GM21786 (cell line): ENCODE results near the gene DNAH14.
"Not testable (repeated sequence)": the region's sequence is repeated elsewhere in the genome, so short reads cannot be mapped to it uniquely, and the experiment has no call there.

Experiments used
- ATAC-seq: cut with Tn5 transposase; IDR thresholded peaks from one replicate; pipeline ENCODE4 v1.9.1; 2021; ENCODE audit not compliant: unreplicated experiment

The DNAH14 gene

DNA sequence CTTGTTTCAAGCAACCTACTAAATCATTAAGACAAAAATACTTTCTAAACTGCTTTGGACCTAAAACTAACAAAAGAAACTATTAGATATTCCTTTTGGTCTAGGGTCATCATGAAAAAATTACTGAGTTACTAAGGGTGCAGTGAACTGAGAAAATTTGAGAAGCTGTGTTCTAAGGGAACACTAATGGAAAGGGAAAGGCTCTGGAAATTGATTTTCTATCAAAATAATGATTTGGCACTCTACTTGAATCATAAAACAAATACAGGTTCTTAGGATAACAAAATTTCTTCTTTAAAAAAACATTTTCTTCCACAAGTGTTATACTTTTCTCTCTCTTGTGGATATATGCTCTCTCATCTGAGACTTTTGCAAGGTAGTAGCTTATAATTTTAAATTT, 213.5 kb downstream of the DNAH14 start:
- no peak for ATAC-seq

DNA sequence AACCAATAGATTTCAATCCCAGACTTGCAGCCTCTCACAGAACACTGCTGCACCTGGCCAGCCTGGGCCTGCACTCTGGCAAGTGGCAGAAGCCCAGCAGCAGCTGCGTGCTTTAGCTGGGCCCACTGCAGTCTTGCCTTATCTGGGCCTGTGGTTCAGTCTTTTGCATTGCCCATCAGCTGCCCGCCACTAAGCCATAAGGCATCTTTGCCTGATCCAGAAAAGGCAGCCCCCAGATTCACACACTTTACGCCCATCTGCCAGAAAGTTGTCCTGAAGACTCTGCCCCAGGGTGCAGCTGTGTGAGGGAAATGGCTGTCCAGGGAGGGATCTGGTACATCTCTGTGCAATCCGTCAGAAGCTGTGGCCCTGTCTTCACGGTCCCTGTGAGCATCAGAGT, 217.0 kb downstream of the DNAH14 start:
- ATAC-seq: no peak

DNA sequence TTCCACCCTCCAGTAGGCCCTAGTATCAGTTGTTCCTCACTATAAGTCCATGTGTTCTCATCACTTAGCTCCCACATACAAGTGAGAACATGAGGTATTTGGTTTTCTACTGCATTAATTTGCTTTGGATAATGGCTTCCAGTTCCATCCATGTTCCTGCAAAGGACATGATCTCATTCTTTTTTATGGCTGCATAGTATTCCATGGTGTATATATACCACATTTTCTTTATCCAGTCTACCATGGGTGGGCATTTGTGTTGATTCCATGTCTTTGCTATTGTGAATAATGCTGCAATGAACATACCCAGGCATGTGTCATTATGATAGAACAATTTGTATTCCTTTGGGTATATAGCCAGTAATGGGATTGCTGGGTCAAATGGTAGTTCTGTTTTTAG, 218.3 kb downstream of the DNAH14 start:
- ATAC-seq: not testable (repeated sequence)

DNA sequence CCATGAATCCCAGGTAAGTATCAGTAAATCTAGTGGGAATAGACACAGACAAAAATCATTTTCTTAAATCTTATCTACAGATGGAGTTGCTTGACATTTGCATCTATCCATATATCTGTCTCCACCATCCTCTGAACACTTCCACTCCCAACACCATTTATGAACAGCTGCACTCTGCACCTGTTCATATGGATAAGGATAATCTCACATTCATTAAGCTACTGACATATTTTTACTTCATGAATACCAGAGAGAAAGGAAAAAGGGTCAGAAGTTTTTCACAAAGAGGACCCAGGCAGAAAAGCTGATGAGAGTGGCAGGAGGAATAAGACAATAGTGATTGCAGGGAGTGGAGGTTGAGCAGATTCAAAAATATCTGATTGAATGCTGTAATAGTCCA, 222.6 kb downstream of the DNAH14 start:
- no peak for ATAC-seq

DNA sequence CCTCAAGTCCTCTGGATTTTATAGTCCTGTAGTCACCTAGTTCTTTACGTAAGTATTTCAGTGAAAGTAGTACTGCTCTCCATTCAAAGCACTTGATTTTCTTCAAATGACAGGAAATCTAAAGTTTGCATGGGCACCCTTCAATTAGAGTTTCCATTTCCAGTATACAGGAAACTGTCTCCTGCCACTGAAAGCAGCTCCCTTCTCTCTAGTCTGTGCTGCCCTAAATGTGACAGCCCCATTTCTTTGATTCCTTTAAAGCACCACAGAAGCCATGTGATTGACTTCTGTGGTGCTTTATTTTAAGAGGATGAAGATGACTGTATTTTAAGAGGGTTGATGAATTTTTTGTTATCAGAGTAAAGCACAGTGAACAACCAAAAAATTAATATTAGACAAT, 226.1 kb downstream of the DNAH14 start:
- no peak for ATAC-seq

DNA sequence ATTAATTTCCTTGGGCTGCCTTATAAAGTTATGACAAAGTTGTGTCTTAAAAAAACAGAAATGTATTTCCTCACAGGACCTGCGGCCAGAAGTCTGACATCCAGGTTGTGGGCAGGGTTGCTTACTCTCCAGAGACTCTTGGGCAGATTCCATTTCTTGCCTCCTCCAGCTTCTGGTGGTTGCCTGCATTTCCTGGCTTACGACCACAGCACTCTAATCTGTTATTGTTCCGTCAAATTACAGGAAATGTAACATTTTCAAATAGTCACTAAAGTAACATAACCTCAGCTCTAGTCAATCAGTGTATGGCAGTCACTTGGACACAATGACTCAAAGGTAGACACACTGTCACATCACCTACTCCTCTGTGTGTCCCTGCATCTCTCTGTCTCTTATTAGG, 226.8 kb downstream of the DNAH14 start:
- ATAC-seq: no peak

DNA sequence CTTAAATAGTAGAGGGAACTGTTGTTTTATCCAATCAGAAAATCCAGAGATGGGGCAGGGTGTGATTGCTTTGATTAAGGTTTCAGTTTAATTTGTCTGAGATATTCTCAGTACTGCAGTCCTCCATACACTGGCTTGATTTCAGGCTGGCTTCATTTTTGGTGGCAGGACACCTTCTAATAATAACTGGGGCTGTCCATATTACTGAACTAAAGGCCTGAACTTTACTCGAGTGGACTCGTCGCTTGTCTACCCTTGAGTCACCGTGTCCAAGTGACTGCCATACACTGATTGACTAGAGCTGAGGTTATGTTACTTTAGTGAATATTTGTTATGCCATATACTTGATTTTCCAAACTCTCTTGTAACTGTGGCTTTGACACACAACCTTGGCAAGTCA, 228.8 kb downstream of the DNAH14 start:
- no peak for ATAC-seq

DNA sequence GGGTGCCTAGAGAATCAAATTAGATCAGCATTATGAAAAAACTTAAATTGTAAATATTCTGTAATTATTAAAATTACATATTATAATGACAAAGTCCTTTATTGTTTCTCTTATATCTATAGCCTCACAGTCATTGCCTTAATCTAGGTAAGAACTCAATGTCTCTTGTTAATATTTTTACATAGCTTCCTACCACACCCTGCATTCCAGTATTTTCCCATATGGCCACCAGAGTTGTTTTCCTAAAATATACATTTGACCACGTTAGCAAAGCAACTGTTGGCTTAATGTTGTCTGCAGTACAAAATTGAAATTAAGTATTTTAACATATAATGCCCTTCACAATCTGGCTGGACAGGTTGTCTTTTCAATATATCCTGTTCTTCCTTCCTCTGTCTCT, 230.3 kb downstream of the DNAH14 start:
- ATAC-seq: no peak

DNA sequence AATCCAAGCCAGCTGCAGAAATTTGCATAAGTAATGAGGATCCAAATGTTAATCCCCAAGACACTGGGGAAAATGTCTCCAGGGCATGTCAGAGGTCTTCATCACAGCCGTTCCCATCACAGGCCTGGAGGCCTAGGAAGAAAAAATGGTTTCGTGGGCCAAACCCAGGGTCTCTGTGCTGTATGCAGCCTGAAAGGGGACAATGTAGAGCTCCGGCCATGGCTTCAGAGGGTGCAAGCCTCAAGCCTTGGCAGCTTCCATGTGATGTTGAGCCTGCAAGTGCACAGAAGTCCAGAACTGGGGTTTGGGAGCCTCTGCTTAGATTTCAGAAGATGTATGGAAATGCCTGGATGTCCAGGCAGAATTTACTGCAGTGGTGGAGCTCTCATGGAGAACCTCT, 247.9 kb downstream of the DNAH14 start:
- ATAC-seq: not testable (repeated sequence)

DNA sequence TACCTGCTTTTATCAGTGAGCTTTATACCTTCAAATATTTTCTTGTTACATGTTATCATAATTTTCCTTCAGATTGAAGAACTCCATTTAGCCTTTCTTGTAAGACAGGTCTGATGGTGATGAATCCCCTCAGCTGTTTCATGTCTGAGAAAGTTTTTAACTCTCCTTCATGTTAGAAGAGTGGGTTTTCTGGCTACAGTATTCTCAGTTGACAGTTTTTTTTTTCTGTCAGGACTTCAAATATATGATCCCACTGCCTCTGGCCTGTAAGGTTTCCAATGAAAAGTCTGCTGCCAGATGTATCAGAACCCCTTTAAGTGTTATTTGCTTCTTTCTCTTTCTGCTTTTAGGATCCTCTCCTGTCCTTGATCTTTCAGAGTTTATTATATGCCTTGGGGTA, 250.2 kb downstream of the DNAH14 start:
- no peak for ATAC-seq

DNA sequence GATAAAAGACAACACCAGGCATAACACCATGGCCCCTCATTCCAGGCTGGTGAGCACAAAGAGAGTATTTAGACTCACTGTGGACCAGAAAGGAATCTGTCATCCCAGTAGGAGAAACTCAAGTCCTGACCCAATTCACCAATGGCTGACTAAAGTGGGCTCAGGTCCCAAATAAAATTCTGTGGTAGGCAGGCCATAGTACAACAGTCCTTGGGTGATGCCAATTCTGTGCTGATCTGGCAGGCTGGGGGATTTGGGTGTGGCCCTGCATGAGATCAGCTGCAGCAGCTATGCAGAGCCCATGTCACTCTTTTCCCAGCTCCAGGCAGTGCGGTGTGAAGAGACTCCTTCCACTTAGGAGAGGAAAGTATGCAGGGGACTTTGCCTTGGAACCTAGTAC, 253.2 kb downstream of the DNAH14 start:
- no peak for ATAC-seq

DNA sequence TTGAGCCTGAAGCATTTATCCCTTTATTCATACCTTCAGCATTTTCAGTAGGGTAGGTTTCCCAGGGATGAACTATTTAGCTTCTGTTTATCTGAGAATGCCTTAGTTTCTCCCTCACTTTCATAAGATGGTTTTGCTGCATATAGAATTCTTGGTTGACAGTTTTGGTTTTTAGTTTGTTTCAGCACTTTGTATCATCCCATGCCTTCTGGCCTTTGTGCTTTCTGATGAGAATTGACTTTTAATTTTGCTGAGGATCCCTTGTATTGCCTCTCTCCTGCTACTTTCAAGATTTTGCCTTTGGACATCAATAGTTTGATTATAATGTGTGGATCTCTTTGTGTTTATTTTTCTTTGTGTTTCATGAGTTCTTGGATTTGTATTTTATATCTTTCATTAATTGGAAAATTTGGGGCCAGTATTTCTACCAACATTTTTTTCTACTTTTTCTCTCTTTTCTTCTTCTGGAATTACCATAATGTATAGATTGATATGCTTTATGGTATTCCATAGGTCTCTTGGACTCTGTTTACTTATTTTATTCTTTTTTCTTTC, 261.8 kb downstream of the DNAH14 start:
- no peak for ATAC-seq

DNA sequence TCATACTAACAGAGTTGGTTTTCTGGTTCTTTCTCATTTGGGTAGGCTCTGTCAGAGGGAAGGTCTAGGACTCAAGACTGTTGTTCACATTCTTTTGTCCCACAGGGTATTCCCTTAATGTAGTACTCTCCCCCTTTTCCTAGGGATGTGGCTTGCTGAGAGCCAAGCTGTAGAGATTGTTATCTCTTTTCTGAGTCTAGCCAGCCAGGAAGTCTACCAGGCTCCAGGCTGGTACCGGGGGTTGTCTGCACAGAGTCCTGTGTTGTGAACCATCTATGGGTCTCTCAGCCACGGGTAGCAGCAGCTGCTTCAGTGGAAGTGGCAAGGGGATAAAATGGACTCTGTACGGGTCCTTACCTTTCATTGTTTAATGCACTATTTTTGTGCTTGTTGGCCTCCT, 272.0 kb downstream of the DNAH14 start:
- no peak for ATAC-seq

DNA sequence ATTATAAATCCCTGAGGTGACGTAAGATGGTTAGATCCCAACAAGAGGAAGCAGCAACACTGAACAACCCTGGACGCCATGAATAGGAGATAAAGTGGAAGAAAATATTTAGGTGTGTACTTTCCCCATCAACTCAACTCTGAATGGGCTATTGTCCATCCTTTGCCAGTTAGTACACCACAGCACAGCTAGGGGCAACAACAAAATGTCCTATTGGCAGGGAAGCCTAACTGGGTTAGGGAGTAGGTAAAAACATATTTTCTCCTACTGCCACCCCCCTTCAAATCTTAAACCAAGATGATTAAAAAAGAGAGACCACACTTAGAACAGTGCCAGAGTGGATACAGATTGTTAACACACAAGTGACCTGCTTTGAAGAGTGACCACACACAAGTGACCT, 278.3 kb downstream of the DNAH14 start:
- no peak for ATAC-seq

DNA sequence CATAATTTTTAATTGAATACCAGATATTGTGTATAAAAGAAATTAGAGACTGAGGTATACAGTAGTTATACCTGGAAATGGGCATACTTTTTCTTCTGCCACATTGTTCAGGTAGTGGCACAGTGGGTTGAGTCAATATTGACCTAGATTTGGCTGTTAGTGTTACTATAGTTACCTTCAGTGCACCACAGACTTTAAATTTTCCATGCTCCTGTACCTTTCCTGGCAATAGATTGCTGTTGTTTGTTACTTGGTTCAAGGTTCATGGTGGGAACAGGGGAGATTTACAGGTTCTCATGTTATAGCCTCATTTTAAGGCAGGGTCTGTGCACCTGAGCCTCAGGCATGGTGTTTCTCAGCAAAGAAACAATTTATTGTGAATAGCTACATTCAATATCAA, 279.7 kb downstream of the DNAH14 start:
- ATAC-seq: no peak

DNA sequence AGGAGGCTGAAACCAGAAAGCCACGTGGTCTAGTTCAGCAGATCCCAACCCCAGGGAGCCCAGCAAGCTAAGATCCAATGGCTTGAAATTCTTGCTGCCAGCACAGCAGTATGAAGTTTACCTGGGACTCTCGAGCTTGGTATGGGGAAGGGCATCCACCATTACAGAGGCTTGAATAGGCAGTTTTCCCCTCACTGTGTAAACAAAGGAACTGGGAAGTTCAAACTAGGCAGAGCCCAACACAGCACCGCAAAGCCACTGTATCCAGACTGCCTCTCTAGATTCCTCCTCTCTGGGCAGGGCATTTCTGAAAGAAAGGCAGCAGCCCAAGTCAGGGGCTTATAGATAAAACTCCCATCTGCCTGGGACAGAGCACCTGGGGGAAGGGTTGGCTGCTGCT, 280.7 kb downstream of the DNAH14 start:
- ATAC-seq: not testable (repeated sequence)

DNA sequence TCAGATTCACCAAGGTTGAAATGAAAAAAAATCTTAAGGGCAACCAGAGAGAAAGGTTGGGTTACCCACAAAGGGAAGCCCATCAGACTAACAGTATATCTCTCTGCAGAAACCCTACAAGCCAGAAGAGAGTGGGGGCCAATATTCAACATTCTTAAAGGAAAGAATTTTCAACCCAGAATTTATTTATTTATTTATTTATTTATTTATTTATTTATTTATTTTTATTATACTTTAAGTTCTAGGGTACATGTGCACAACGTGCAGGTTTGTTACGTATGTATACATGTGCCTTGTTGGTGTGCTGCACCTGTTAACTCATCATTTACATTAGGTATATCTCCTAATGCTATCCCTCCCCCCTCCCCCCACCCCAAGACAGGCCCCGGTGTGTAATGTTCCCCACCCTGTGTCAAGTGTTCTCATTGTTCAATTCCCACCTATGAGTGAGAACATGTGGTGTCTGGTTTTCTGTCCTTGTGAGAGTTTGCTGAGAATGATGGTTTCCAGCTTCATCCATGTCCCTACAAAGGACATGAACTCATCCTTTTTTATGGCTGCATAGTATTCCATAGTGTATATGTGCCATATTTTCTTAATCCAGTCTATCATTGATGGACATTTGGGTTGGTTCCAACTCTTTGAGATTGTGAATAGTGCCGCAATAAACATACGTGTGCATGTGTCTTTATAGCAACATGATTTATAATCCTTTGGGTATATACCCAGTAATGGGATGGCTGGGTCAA, 282.4 kb downstream of the DNAH14 start:
- ATAC-seq: not testable (repeated sequence)

DNA sequence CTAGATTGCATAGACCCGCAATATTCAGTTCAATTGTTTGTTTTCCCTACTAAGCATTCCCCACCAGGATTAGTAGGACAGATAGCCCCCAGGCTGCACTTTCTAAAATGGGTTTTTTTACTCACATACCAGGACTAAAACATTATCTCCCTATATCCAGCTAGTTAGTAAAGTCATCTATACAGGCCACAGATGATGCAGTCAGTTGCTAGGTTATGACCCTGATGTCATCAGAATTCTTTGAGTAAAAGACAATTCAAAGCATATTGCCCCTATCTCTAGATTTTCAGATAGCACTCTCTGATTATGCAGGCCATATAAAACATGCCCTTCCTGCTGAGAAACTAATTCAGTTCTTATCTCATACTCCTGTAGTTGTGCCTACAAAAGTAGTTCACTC, 294.8 kb downstream of the DNAH14 start:
- ATAC-seq: no peak

DNA sequence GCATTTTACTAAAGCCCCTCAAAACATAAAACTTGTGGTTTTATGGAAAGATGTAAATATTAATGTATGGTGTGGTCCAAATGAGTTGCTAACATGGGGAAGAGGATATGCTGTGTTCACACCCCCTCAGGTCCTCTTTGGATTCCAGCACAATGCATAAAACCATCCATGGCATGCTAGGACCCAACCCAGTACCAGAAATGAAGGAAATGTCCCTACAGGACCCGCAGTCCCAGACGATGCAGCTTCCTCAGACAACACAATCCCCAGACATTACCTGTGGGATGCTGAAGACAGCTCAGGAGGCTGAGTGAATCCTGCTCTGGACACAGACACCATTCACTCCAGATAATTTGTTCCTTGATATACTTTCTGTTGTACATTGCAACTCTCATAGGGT, 296.2 kb downstream of the DNAH14 start:
- ATAC-seq: no peak

DNA sequence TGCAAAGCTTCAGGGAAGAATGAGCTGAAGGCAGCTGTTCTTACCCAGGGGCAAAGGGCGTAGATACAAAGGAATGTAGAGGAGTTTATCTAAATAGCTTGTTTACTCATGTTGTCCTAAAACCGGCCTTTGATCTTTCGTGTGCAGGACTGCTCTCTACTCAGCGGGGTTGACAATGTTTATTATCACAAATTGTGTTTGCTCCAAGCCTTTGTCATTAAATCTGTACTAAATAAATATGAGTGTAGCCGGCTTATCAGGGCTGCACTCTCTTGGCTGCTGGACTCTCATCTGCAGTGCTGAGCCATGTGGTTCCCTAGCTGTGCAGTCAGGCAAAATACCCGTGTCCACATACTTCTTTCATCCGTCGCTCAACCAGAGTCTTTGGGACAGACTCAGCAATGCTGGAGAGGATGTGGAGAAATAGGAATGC, 299.4 kb downstream of the DNAH14 start:
- ATAC-seq: no peak

DNA sequence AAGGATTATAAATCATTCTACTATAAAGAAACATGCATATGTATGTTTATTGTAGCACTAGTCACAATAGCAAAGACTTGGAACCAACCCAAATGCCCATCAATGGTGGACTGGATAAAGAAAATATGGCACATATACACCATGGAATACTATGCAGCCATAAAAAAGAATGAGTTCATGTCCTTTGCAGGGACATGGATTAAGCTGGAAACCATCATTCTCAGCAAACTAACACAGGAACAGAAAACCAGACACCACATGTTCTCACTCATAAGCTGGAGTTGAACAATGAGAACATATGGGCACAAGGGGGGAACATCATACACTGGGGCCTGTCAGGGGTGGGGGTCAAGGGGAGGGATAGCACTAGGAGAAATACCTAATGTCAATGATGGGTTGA, 300.0 kb downstream of the DNAH14 start:
- not testable (repeated sequence) for ATAC-seq

DNA sequence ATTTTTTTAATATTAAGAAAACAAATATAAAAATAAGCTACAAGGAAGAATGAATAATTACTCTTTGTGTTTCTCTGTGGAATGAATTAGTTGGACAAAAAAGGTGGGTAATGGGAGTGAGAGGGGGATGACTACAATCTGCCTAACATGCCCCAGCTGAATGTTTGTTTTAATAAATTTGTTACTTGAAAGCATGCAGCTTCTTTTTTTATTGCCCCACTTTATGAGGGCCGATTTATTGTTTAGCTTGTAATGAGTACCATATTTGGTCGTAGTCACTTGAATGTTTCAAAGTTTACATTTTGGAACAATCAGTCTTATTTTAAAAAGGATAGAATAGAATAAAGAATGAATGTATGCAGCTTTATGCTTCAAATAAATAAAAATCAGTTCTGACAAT, 301.0 kb downstream of the DNAH14 start:
- ATAC-seq: no peak

DNA sequence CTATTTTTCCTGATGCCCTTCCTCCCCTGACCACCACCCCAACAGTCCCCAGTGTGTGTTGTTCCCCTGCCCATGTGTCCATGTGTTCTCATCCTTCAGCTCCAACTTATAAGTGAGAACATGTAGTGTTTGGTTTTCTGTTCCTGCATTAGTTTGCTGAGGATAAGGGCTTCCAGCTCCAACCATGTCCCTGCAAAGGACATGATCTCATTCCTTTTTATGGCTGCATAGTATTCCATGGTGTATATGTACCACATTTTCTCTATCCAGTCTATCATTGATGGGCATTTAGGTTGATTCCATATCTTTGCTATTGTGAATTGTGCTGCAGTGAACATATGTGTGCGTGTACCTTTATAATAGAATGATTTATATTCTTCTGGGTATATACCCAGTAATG, 303.5 kb downstream of the DNAH14 start:
- ATAC-seq: not testable (repeated sequence)
